GM12874 (cell line): Measurements from ENCODE around the gene ANKRD16.

Experiments used
- CTCF ChIP-seq: IDR thresholded peaks from 2 replicates; pipeline ENCODE4 v1.5.1; 2011; ENCODE audit warnings: low read depth, mild to moderate bottlenecking, control low read depth, low read length, moderate library complexity; ENCODE audit not compliant: insufficient read depth

Gene ANKRD16

GRCh38 chr10:5913736-5914135 is 24.0 kb upstream of the ANKRD16 start:
- no peak for TF ChIP-seq CTCF

GRCh38 chr10:5911670-5912069 is 22.0 kb upstream of the ANKRD16 start:
- no peak for TF ChIP-seq CTCF

GRCh38 chr10:5910323-5911100 is 20.8 kb upstream of the ANKRD16 start:
- TF ChIP-seq CTCF: no peak

- no peak for TF ChIP-seq CTCF
Measured at GRCh38 chr10:5906651-5907050, 17.0 kb upstream of the ANKRD16 start.

- TF ChIP-seq CTCF: no peak
Measured at GRCh38 chr10:5905854-5906507, 16.3 kb upstream of the ANKRD16 start.

GRCh38 chr10:5904227-5904626 is 14.5 kb upstream of the ANKRD16 start:
- no peak for TF ChIP-seq CTCF

GRCh38 chr10:5903563-5903962 is 13.9 kb upstream of the ANKRD16 start:
- TF ChIP-seq CTCF: no peak
